ENCODE measurements around the gene GARIN1A. TPM values are rescaled to one million over a fixed set of nuclear protein-coding genes. Genes with fewer than 3 reads are reported as not detected.
"Not testable (repeated sequence)": the region's sequence is repeated elsewhere in the genome, so short reads cannot be mapped to it uniquely, and the experiment has no call there.

GARIN1A gene
- total RNA-seq, 4 donors from 2014 or later: 0.42 to 3.5 (median 1.3) TPM

DNA sequence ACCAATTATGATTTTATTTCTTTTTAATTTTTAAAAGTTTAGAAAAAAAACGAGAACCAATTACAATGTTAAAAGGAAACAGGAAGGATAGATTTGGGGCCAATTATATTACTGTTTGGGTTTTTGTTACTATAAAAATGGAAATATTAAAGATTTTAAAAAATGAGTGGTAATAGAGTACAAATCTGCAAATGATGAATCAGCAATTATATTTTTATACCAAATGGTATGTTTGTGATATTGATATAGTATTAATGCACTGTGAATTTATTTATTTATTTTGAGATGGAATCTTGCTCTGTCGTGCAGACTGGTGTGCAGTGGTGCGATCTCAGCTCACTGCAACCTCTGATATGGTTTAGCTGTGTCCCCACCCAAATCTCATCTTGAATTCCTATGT, 11.5 kb upstream of the GARIN1A start:
- Histone ChIP-seq H3K4me1 (no peaks in the 10 kb centered on the region), H3K27me3 (no peaks in the 10 kb centered on the region), H3K36me3 (no peaks in the 10 kb centered on the region), H3K4me3 (no peak overlapping the region), H3K27ac (no peak overlapping the region), H3K9me3 (peaks cover 8% of the 10 kb centered on the region)
- TF ChIP-seq POLR2AphosphoS5 (IDR thresholded peaks at IDR 0.05) (no peak), EP300 (IDR thresholded peaks at IDR 0.05) (no peak), POLR2A (IDR thresholded peaks at IDR 0.05) (no peak)
- TF ChIP-seq, protein P1, sequence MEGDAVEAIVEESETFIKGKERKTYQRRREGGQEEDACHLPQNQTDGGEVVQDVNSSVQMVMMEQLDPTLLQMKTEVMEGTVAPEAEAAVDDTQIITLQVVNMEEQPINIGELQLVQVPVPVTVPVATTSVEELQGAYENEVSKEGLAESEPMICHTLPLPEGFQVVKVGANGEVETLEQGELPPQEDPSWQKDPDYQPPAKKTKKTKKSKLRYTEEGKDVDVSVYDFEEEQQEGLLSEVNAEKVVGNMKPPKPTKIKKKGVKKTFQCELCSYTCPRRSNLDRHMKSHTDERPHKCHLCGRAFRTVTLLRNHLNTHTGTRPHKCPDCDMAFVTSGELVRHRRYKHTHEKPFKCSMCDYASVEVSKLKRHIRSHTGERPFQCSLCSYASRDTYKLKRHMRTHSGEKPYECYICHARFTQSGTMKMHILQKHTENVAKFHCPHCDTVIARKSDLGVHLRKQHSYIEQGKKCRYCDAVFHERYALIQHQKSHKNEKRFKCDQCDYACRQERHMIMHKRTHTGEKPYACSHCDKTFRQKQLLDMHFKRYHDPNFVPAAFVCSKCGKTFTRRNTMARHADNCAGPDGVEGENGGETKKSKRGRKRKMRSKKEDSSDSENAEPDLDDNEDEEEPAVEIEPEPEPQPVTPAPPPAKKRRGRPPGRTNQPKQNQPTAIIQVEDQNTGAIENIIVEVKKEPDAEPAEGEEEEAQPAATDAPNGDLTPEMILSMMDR (IDR thresholded peaks at IDR 0.05): no peak
- DNase-seq (ENCODE audit: low spot score in 2 of 2): no peak
- 94% methylated on average over 3 of the region's 3 CpGs for WGBS

DNA sequence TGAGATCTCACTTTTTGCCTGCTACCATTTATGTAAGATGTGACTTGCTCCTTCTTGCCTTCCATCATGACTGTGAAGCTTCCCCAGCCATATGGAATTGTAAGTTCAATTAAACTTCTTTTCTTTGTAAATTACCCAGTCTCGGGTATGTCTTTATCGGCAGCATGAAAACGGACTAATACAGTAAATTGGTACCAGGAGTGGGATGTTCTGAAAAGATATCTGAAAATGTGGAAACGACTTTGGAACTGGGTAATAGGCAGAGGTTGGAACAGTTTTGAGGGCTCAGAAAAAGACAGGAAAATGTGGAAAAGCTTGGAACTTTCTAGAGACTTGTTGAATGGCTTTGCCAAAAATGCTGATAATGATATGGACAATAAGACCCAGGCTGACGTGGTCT, 10.6 kb upstream of the GARIN1A start:
- no peak for DNase-seq (ENCODE audit: low spot score in 2 of 2)
- Histone ChIP-seq H3K9me3 (peaks cover 8% of the 10 kb centered on the region), H3K27me3 (no peaks in the 10 kb centered on the region), H3K27ac (no peak overlapping the region), H3K36me3 (no peaks in the 10 kb centered on the region), H3K4me1 (no peaks in the 10 kb centered on the region), H3K4me3 (no peak overlapping the region)
- TF ChIP-seq POLR2A (IDR thresholded peaks at IDR 0.05): no peak
- no peak for TF ChIP-seq EP300 (IDR thresholded peaks at IDR 0.05)
- TF ChIP-seq POLR2AphosphoS5 (IDR thresholded peaks at IDR 0.05): no peak
- TF ChIP-seq, protein P1 (IDR thresholded peaks at IDR 0.05): no peak
- WGBS: 97% methylated on average over 5 of the region's 5 CpGs

DNA sequence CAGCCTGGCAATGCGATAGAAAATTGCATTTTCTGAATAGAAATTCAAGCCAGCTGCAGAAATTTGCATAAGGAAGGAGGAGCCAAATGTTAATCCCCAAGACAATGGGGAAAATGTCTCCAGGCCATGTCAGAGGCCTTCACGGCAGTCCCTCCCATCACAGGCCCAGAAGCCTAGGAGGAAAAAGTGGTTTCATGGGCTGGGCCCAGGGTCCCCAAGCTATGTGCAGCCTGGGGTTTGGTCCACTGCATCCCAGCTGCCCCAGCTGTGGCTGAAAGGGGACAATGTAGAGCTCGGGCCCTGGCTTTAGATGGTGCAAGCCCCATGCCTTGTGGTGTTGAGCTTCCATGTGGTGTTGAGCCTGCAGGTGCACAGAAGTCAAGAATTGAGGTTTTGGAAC, 10.0 kb upstream of the GARIN1A start:
- H3K9me3 ChIP-seq: peaks cover 8% of the 10 kb centered on the region
- H3K36me3 ChIP-seq: no peaks in the 10 kb centered on the region
- 97% methylated on average over 3 of the region's 3 CpGs for WGBS
- no peak for DNase-seq (ENCODE audit: low spot score in 2 of 2)
- TF ChIP-seq POLR2AphosphoS5 (IDR thresholded peaks at IDR 0.05): no peak
- TF ChIP-seq, protein P1 (IDR thresholded peaks at IDR 0.05): no peak
- TF ChIP-seq EP300 (IDR thresholded peaks at IDR 0.05): no peak
- no peak for TF ChIP-seq POLR2A (IDR thresholded peaks at IDR 0.05)
- no peaks in the 10 kb centered on the region for H3K4me1 ChIP-seq
- no peaks in the 10 kb centered on the region for H3K27me3 ChIP-seq
- H3K27ac ChIP-seq: no peak overlapping the region
- H3K4me3 ChIP-seq: no peak overlapping the region

DNA sequence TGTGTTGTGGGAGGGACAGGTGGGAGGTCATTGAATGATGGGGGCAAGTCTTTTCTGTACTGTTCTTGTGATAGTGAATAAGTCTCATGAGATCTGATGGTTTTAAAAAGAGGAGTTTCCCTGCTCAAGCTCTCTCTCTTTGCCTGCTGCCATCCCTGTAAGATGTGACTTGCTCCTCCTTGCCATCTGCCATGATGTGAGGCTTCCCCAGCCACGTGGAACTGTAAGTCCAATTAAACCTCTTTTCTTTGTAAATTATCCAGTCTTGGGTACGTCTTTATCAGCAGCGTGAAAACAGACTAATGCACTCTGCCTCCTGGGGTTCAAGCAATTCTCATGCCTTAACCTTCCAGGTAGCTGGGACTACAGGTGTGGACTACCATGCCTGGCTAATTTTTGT, 8.9 kb upstream of the GARIN1A start:
- not testable (repeated sequence) for H3K27me3 ChIP-seq; H3K4me1 ChIP-seq; H3K4me3 ChIP-seq; H3K27ac ChIP-seq; H3K9me3 ChIP-seq; DNase-seq (ENCODE audit: low spot score in 2 of 2); H3K36me3 ChIP-seq
- 90% methylated on average over 3 of the region's 3 CpGs for WGBS

DNA sequence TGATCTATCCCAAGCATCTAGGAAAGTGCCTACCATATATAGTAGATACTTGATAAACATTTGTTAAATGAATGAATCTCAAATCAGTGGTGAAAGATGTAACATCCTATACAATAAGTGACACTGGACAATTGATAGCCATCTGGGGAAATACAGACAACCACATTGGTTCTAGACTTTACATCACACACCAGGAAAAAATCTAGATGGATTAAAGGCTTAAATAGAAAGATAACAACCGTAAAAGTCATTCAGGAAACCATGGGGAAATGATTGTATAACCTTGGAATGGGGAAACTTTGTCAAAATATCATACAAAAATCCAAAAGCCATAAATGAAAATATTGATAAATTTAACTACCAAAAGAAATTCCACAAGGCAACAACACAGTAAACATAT, 7.0 kb upstream of the GARIN1A start:
- no peak for TF ChIP-seq POLR2A (IDR thresholded peaks at IDR 0.05)
- TF ChIP-seq, protein P1 (IDR thresholded peaks at IDR 0.05): no peak
- no peak for TF ChIP-seq EP300 (IDR thresholded peaks at IDR 0.05)
- no peak for TF ChIP-seq POLR2AphosphoS5 (IDR thresholded peaks at IDR 0.05)
- no peaks in the 10 kb centered on the region for H3K36me3 ChIP-seq
- H3K9me3 ChIP-seq: peaks cover 8% of the 10 kb centered on the region
- no peak for DNase-seq (ENCODE audit: low spot score in 2 of 2)
- no peak overlapping the region for H3K4me3 ChIP-seq
- no peaks in the 10 kb centered on the region for H3K4me1 ChIP-seq
- no peaks in the 10 kb centered on the region for H3K27me3 ChIP-seq
- H3K27ac ChIP-seq: no peak overlapping the region
- WGBS: 68% methylated on average over 1 of the region's 1 CpG

DNA sequence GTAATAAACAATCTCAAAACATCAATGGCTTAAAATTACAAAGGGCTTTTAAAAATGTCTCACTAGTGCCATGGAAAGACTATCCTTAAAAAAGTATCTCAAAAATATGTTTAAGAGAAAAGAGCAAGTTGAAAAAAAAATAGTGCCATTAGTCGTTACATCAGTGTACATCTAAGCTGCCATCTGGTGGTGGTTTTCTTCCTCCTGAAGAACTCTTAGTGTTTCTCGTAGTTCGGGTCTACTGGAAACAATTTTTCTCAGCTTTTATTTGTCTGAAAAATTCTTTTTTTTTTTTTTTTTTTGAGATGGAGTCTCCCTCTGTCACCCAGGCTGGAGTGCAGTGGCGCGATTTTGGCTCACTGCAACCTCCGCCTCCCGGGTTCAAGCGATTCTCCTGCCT, 5.9 kb upstream of the GARIN1A start:
- no peak overlapping the region for H3K4me3 ChIP-seq
- no peak overlapping the region for H3K27ac ChIP-seq
- no peaks in the 10 kb centered on the region for H3K36me3 ChIP-seq
- peaks cover 6% of the 10 kb centered on the region for H3K9me3 ChIP-seq
- no peak for TF ChIP-seq POLR2AphosphoS5 (IDR thresholded peaks at IDR 0.05)
- TF ChIP-seq POLR2A (IDR thresholded peaks at IDR 0.05): no peak
- TF ChIP-seq EP300 (IDR thresholded peaks at IDR 0.05): no peak
- no peaks in the 10 kb centered on the region for H3K4me1 ChIP-seq
- WGBS: 90% methylated on average over 8 of the region's 8 CpGs
- DNase-seq (ENCODE audit: low spot score in 2 of 2): no peak
- no peaks in the 10 kb centered on the region for H3K27me3 ChIP-seq

All from suprapubic skin (tissue), 4 donors.